NT2/D1 (cell line): Measurements from ENCODE around the gene ANTXR1.

Experiments used
- SUZ12 ChIP-seq: IDR thresholded peaks from 2 replicates; pipeline ENCODE4 v1.6.1; 2011; ENCODE audit not compliant: insufficient read length, insufficient read depth; ENCODE audit errors: extremely low read depth
- YY1 ChIP-seq: IDR thresholded peaks from 2 replicates; pipeline ENCODE4 v1.6.1; 2011; ENCODE audit not compliant: insufficient read length, insufficient read depth
- ZNF274 ChIP-seq: IDR thresholded peaks from 2 replicates; pipeline ENCODE4 v1.6.1; 2011; ENCODE audit warnings: mild to moderate bottlenecking, low read depth, low read length

DNA sequence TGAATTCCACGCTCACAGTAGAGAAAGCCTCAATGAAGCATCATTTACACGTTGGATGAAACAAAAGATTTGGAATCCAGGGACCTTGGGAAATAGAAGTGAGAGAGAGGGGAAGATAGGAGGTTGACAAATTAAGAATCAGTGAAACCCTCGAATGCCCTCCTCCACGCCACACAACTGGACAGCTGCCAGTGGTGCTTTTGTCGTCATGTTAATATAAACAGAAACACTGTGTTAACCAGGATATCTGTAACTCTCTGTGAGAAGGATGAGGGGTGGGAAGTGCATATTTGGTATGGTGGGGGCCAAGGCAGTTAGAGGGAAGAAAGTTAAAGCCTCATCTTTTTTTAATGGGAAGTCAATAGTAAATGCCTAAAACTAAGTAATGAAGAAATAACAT lies 265.4 kb downstream of the ANTXR1 start:
- TF ChIP-seq ZNF274 (no peak), YY1 (no peak), SUZ12 (no peak)
